Measurements from ENCODE around the gene PER2. TPM values are rescaled to one million over a fixed set of nuclear protein-coding genes. Genes with fewer than 3 reads are reported as not detected.

Gene PER2
- total RNA-seq, 1 experiment from 2014 or later: 3.6 TPM

DNA sequence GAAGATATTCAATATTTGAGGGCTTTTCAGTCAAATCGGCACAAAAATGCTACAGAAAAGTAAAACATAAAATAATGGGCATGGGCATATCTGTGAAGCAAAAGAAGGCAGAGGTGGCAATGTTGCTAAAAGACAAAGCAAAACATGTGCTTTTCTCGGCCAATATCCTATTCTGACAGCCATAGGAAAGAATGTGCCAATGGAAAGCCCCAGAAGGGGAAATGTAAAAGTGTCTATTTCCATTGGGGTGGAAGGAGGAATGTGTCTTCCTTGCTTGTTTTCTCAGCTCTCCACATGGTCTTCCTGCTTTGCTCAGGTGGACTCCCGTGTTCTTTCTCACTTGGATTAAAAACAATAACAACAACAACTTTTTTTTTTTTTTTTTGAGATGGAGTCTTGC lies 13.7 kb upstream of the PER2 start:
- Histone ChIP-seq H3K27me3 (ENCODE audit: control insufficient read depth, insufficient read depth, low read length) (no peaks in the 10 kb centered on the region), H3K4me3 (ENCODE audit: insufficient read depth, low read depth, low read length) (no peak overlapping the region)

GRCh38 chr2:238299803-238300202 lies 11.4 kb upstream of the PER2 start:
- H3K27me3 ChIP-seq (ENCODE audit: control insufficient read depth, insufficient read depth, low read length): no peaks in the 10 kb centered on the region

More for the DNA sequence above, 13.7 kb upstream of the PER2 start:
- no peaks in the 10 kb centered on the region for H3K36me3 ChIP-seq (replicated peaks; ENCODE audit: control insufficient read depth, insufficient read depth, low read length)
- no peak for DNase-seq

DNA sequence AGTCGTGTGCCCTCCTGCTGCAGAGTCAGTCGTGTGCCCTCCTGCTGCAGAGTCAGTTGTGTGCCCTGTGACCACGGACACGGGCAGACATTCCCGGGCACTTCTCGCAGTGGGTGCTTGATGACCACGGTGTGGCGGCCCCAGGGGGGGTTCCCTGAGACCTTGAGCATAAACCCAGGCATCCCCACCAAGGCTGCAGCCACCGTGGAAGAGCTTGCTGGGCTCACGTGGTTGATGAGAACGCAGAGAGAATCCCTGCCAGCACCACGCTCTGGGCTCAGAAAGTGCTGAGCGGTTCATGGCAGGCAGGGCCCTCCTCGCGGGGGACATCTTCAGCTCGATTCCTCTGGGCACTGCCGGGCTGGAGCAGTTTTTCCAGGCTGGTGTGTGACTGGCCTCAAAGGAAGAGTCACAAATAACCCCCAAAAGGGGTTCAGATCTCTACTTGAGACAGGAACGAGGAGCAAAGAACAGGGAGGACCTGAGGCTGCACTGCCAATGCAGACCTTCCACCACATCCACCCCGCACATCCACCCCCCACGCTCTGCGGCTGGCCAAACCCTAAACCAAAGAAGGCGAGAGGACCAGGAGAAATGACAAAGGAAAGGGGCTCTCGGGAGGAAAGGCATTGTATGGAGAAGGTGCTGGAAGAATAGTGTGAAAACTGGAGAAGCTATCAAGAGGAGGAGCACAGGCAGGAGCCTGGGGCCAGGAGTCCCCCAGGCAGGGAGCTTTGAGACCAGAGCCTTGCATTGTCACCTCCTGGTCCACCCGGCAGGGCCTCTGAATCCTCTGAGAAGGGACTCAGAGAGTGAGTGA lies 8.4 kb upstream of the PER2 start:
- H3K36me3 ChIP-seq (replicated peaks; ENCODE audit: control insufficient read depth, insufficient read depth, low read length): no peaks in the 10 kb centered on the region
- H3K4me3 ChIP-seq (ENCODE audit: insufficient read depth, low read depth, low read length): no peak overlapping the region
- DNase-seq: no peak
- H3K27me3 ChIP-seq (ENCODE audit: control insufficient read depth, insufficient read depth, low read length): no peaks in the 10 kb centered on the region

More at GRCh38 chr2:238299803-238300202, 11.4 kb upstream of the PER2 start:
- H3K4me3 ChIP-seq (ENCODE audit: insufficient read depth, low read depth, low read length): no peak overlapping the region
- DNase-seq: no peak
- no peaks in the 10 kb centered on the region for H3K36me3 ChIP-seq (replicated peaks; ENCODE audit: control insufficient read depth, insufficient read depth, low read length)

DNA sequence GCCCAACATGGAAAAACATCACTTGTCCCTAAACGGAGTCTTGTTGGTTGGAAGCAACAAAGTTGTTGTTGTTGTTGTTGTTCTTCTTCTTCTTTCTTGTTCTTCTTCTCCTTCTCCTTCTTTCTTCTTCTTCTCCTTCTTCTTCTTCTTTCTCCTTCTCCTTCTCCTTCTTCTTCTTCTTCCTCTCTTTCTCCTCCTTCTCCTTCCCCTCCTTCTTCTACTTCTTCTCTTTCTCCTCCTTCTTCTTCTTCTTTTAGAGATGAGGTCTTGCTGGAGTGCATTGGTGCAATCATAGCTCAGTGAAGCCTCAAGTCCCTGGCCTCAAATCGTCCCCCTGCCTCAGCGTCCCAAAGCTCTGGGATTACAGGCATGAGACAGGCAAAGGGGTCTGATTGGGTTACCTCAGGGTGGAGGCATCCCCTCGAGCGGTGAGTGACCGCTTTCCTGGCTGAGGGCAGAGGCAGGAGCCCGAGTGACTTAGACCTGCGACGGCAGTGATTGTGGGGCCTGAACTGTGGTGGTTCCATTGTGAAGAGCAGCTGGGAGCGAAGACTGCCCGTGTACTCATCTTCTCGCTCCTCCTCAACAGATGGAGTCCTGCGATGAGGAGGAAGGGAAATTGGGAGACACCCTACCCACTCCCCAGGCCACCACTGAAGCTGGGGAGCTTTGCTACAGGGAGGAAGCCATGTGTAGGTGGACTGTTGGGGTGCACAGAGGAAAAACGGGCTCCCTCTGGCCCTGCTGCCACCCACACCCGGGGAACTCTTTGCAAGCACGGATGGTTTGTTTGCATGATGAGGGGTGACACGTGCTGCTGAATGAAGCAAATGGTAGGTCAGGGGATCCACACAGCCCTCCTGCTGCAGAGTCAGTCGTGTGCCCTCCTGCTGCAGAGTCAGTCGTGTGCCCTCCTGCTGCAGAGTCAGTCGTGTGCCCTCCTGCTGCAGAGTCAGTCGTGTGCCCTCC lies 7.0 kb upstream of the PER2 start:
- H3K36me3 ChIP-seq (replicated peaks; ENCODE audit: control insufficient read depth, insufficient read depth, low read length): no peaks in the 10 kb centered on the region
- no peak overlapping the region for H3K4me3 ChIP-seq (ENCODE audit: insufficient read depth, low read depth, low read length)
- no peak for DNase-seq
- no peaks in the 10 kb centered on the region for H3K27me3 ChIP-seq (ENCODE audit: control insufficient read depth, insufficient read depth, low read length)

GRCh38 chr2:238294393-238295143 lies 6.2 kb upstream of the PER2 start:
- no peak for DNase-seq
- Histone ChIP-seq H3K36me3 (replicated peaks; ENCODE audit: control insufficient read depth, insufficient read depth, low read length) (no peaks in the 10 kb centered on the region), H3K27me3 (ENCODE audit: control insufficient read depth, insufficient read depth, low read length) (no peaks in the 10 kb centered on the region), H3K4me3 (ENCODE audit: insufficient read depth, low read depth, low read length) (no peak overlapping the region)

DNA sequence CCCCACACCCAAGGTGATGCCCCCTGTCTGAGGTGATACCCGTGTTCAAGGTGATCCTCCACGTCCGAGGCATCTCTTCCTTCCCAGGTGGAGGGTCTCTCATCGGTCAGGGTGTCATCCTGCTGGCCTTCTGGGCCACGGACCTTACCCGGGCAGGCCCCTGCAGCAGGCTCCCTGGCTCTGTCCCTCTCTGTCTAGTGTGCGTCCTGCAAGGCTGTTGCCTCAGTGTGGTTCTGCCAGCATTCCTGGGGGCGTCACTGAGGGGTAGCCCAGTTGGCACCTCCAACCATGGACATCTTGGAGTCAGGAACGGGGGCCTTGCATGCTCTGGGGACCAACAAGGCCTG lies 5.6 kb upstream of the PER2 start:
- DNase-seq: no peak
- no peaks in the 10 kb centered on the region for H3K36me3 ChIP-seq (replicated peaks; ENCODE audit: control insufficient read depth, insufficient read depth, low read length)
- no peak overlapping the region for H3K4me3 ChIP-seq (ENCODE audit: insufficient read depth, low read depth, low read length)
- no peaks in the 10 kb centered on the region for H3K27me3 ChIP-seq (ENCODE audit: control insufficient read depth, insufficient read depth, low read length)

DNA sequence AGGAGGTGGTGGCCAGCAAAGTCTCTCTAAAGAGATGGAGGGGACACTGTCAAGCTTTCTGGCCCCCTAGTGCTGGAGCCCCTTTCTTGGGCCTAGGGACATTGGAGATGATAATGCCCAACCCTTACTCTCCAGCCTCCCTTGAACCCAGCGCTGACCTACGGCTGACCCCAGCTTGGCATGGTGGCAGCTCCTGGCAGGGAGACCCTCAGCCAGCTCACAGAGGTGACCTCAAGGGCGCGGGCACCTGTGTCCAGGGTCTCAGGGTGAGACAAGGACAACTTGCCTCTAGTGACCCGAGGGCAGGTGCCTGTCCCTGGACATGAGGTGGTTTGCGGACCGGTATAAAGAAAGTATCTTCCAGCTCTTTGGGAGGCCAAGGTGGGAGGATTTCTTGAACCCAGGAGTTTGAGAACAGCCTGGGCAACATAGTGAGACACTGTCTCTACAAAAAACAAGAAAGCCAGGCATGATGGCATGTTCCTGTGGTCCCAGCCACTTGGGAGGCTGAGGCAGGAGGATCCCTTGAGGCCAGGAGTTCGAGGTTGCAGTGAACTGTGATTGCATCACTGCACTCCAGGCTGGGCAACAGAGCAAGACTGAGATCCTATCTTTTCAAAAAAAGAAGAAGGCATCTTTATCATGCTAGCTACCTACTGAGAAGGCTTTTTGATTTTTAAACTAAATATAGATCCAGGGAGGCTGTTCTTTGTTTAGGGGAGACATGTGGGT lies 3.3 kb upstream of the PER2 start:
- no peak for DNase-seq
- H3K4me3 ChIP-seq (ENCODE audit: insufficient read depth, low read depth, low read length): no peak overlapping the region
- H3K27me3 ChIP-seq (ENCODE audit: control insufficient read depth, insufficient read depth, low read length): no peaks in the 10 kb centered on the region
- H3K36me3 ChIP-seq (replicated peaks; ENCODE audit: control insufficient read depth, insufficient read depth, low read length): no peaks in the 10 kb centered on the region

DNA sequence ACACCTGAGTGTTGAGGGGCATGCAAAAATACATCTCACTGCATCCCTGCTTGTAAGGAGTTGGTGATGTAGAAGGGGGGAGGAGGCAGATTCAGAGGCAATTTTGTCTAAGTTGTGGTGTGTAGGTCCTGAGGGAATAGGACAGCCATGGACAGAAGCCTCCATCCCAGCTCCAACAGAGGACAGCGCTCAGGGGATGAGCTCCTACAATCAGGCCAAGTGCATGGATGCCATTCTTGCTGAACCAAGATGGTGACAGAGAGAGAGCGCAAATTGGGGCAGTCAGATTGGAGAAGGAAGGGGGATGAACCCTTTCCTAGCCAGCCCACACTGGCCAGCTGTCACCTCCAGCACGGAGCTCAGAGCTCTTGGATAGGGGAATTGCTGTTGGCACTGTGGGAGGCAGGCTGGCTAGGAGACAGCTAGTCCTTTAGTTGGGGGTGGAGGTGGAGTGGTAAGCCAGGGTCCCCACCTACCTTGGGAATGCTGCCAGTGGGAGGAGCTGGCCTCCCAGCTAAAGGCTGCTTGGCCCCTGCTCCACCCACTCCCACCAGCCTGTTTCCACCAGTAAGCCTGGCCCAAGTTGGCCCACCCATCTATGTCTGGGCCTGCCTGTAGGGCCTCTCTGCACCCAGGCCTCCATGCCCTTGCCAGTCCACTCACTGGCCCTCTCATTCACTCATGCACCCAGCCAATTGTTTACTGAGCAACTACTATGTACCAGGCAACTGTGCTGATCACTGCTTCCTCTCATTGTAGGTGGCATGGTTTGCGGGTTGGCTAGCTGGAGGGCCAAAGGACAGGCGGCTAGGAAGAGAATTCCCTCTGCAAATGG lies 2.5 kb upstream of the PER2 start:
- Histone ChIP-seq H3K4me3 (ENCODE audit: insufficient read depth, low read depth, low read length) (no peak overlapping the region), H3K36me3 (replicated peaks; ENCODE audit: control insufficient read depth, insufficient read depth, low read length) (no peaks in the 10 kb centered on the region), H3K27me3 (ENCODE audit: control insufficient read depth, insufficient read depth, low read length) (no peaks in the 10 kb centered on the region)
- no peak for DNase-seq

GRCh38 chr2:238290091-238290509 lies 1.7 kb upstream of the PER2 start:
- Histone ChIP-seq H3K36me3 (replicated peaks; ENCODE audit: control insufficient read depth, insufficient read depth, low read length) (no peaks in the 10 kb centered on the region), H3K4me3 (ENCODE audit: insufficient read depth, low read depth, low read length) (no peak overlapping the region), H3K27me3 (ENCODE audit: control insufficient read depth, insufficient read depth, low read length) (no peaks in the 10 kb centered on the region)
- peak; percentile 84 for DNase-seq

GRCh38 chr2:238289574-238289973 lies 1.2 kb upstream of the PER2 start:
- no peak for DNase-seq
- no peaks in the 10 kb centered on the region for H3K27me3 ChIP-seq (ENCODE audit: control insufficient read depth, insufficient read depth, low read length)
- no peaks in the 10 kb centered on the region for H3K36me3 ChIP-seq (replicated peaks; ENCODE audit: control insufficient read depth, insufficient read depth, low read length)
- H3K4me3 ChIP-seq (ENCODE audit: insufficient read depth, low read depth, low read length): peak overlapping the region; percentile 80

GRCh38 chr2:238288650-238289573 lies 502 bp upstream of the PER2 start:
- Histone ChIP-seq H3K4me3 (ENCODE audit: insufficient read depth, low read depth, low read length) (peak overlapping the region; percentile 80), H3K27me3 (ENCODE audit: control insufficient read depth, insufficient read depth, low read length) (no peaks in the 10 kb centered on the region), H3K36me3 (replicated peaks; ENCODE audit: control insufficient read depth, insufficient read depth, low read length) (no peaks in the 10 kb centered on the region)
- peak; percentile 98 for DNase-seq

DNA sequence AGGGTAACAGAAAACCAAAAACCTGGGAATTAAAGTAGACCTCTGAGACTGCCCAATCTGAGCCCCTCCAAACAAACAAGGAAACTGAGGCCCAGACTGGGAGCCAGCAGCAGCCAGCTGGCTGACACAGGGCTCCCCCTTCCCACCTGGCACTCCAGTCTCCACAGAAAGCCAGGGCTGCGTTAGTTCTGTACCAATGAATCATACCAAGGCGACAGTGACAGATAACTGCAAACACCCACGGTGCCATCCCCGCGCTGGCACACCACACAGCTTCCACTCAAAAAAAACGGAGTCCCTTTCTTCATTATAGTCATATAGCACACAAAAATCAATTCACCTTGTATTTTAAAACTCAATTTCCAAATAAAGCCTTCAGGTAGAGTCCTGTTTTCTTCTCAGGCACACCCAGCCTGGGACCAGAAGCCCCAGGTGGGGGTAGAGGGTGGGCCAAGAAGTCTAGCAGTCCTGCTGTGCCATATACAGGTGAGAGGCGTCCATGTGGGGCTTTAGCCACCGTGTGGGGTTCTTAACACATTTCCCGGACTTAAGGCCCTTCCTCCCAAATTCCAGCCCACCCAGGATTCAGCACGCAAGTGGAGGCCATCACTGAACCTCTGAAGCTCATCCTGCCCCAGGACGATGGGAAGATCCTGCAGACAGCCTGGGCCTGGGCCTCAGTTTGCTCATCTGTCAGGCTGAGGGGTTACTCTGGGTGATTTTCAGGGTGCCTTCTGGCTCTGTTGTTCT lies 1.2 kb downstream of the PER2 start:
- DNase-seq: no peak
- Histone ChIP-seq H3K27me3 (ENCODE audit: control insufficient read depth, insufficient read depth, low read length) (no peaks in the 10 kb centered on the region), H3K36me3 (replicated peaks; ENCODE audit: control insufficient read depth, insufficient read depth, low read length) (no peaks in the 10 kb centered on the region), H3K4me3 (ENCODE audit: insufficient read depth, low read depth, low read length) (peak overlapping the region; percentile 80)
